HUDEP-2 (cell line): ENCODE measurements around the gene TBC1D22A.
A peak's percentile ranks its signal among the peaks of the same experiment; 100 is the strongest.

Experiments used
- DNase-seq, 76 experiments: peaks; one replicate each; lab custom pipeline; 2025; ENCODE audit not compliant: unreplicated experiment in 76 of 76; lab: John Stamatoyannopoulos, UW

The TBC1D22A gene

GRCh38 chr22:47188261-47189055 is 426.0 kb downstream of the TBC1D22A start:
- DNase-seq, result no peak

GRCh38 chr22:47189056-47189916 is 426.8 kb downstream of the TBC1D22A start:
- DNase-seq, result no peak

DNA sequence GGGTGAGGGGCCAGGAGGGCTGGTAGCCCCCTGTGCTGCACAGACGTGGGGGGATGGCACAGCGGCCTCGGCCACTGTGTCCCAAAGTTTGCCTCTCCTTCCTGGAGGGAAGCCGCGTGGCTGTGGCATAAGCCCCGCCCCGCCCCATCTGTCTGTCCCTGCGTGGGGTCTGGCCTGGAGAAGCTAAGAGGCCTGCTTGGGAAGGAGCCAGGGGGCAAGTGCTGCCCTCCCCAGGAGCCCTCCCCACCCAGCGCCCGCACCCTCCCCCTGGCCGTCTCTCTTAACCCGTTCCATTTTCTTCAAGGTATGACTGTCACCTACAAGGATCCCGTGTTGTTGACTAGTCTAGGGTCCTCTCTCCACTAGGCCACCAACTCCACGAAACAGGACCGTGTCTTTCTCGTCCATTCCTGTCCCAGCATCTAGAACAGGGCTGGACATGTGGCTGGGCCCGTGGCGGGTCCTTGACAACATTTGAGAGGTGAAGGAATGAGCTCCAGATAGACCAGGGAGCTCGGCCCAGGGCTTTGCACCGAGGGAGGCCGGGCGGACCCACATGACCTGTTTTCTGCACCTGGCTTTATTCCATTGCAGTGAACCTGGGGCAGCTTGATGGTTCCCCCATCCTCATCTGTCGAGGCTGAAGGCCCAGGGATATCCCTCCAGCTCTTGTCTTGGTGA is 428.0 kb downstream of the TBC1D22A start:
- no peak for DNase-seq

DNA sequence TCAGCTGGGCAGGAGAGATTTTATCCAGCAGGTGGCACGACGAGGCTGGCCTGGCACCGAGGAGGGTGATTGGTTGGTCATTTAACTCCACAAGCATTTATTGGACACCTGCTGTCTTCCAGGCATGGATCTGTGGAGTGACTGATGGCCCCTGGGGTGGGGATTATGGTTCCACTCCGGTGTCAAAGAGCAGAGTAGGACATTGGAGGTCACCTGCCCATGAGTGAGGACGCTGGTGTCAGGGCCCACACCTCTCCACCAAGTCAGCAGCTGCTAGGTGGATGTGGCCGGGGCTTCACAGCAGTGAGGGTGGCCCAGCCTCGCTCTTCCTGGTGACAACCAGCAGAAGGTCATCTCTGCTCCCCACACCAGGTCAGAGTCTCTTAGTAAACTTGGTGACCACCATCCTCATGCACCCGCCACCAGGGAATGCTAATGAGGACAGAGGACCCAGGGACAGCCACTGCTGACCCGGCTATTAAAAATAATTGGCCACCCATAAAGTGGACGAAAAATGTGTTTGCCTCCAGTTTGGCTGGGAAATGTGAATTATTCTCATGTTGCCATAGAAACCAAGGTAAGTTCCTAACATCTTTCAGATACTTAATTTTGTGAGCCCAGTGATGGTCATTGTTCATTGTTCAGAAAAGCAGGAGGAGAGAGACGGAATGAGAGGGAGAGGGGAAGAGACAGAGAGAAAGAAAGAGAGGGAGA is 428.7 kb downstream of the TBC1D22A start:
- DNase-seq, result no peak

- no peak for DNase-seq
These were observed 429.5 kb downstream of the TBC1D22A start for GRCh38 chr22:47191671-47192650.

DNA sequence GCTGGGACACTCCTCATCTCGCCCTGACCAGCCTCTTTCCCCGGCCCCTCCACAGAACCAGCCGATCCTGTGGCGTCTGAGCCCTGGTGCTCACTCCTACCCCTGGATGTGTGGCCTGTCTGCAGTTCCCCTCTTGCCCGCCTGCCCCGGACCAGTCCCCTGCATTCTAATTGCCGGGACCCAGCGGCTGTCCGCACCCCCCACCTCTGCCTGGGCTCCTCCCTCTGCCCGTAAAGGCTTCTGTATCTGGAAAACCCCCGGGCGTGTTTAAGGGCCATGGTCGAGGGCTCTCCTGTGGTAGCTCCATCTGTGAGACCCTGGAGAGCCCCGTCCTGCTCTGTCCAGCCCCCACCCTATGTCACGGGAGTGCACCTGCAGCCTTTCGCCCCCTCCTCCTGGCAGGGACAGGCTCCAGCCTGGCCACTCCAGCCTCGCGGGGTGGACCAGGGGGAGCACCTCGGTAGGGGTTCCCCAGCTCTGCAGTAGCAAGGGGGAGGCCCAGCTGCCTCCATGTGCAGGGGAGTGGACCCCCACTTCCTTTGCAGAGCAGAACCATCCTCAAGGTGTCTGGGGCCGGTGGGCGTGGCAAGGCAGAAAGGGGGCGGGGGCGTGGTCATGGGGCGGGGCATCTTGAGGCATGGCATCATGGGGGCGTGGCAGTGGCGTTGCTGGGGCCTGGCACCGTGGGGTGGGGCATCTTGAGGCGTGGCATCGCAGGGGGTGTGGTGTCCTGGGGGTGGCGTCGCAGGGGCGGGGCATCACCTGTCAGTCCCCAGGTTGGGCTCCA is 430.4 kb downstream of the TBC1D22A start:
- peak in 19 of 76 experiments; percentile 3 to 50 (median 17) for DNase-seq

- no peak for DNase-seq
These were observed 431.3 kb downstream of the TBC1D22A start for GRCh38 chr22:47193606-47194329.

- DNase-seq, result no peak
These were observed 432.2 kb downstream of the TBC1D22A start for GRCh38 chr22:47194476-47195155.

DNA sequence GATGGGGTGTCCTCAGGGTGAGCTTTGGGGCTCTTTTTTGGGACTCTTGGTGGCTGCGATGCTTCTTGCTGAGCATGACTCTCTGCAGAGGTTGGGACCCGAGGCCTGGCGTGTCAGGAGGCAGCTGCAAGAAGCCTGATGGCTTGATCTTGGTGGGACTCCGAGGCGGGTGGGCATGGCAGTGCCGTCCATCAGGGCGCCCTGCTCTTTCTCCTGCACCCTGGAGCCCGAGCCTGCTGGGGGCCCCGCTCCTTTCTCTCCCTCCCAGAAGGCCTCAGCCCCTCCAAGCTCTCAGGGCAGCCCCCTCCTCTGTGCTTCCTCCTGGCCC is 432.7 kb downstream of the TBC1D22A start:
- DNase-seq, result no peak

GRCh38 chr22:47195484-47196165 is 433.2 kb downstream of the TBC1D22A start:
- DNase-seq, result no peak

- no peak for DNase-seq
These were observed 433.9 kb downstream of the TBC1D22A start for GRCh38 chr22:47196166-47196849.

DNA sequence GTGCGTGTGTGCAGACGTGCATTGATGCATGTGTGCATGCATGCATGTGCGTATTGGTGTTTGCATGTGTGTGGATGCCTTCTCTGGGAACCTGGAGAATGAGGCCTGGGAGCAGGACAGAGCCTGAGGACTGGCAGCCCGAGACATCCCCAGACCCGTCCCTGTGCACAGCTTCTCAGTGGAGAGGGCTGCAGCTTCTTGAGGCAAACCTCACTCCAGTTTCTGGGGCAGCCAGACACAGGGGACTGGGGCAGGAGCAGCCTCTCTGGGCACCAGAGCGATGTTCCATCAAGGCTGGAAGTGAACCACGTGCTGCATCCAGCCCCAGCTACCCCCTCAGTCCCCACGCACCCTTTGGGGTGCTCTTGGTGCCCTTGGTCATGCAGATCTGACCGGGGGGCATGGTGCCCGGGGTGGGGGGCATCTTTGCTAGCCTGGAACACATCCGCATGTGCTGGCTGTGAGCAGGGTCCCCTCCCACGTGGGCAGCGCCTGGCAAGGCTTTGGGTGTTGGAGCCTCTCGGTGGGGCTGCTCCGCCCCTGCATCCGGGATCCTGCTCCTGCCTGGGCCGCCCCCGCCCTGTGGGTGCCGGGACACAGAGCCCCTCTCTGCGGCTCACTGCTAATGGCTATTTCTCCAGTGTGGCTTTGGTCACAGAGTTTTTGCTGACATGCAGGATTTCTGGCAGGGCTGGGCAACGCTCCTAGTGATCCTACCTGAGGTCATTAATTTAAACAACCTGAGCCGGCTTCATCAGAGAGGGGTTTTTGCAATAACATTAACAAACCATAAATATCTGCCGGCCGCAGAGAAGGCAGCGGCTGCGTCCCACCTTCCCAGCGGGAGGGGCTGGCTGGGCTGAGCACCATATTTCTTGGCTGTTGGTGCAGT is 434.7 kb downstream of the TBC1D22A start:
- DNase-seq, result no peak

GRCh38 chr22:47197773-47198500 is 435.5 kb downstream of the TBC1D22A start:
- no peak for DNase-seq

GRCh38 chr22:47198801-47199251 is 436.4 kb downstream of the TBC1D22A start:
- no peak for DNase-seq
